IMR-90 (cell line): Measurements from ENCODE around the gene CDK5. TPM values are rescaled to one million over a fixed set of nuclear protein-coding genes. Genes with fewer than 3 reads are reported as not detected.

ENCODE experiments used
- ATAC-seq: fragments of 200-7000 bp; cut with Tn5 transposase; 2 replicates; pipeline ENCODE4 v1.9.1; 2020; ENCODE audit warnings: low read depth, mild to moderate bottlenecking, moderate library complexity
- BruUV-seq: library from RNA; stranded (reverse); fragments of 400-500 nt; replicated peaks from 2 replicates; lab custom pipeline; 2021; lab: Mats Ljungman, UMichigan
- CTCF ChIA-PET: fragments of 300-600 bp; formaldehyde crosslinking; extraction: SDS; loops from one replicate; lab custom pipeline; 2021; ENCODE audit warnings: antibody characterized with exemption; lab: Yijun Ruan, JAX
- POLR2A ChIA-PET: fragments of 300-600 bp; sonication (Branson Sonifier 250); formaldehyde crosslinking; loops from one replicate; lab custom pipeline; 2022; ENCODE audit warnings: antibody characterized with exemption; ENCODE audit not compliant: unreplicated experiment; lab: Charles Lee
- DNase-seq: peaks from one replicate; pipeline ENCODE4 v3.0.0; 2013
- H2AFZ ChIP-seq: replicated peaks from 2 replicates; pipeline ENCODE3; 2013; ENCODE audit warnings: low read length, mild to moderate bottlenecking; ENCODE audit not compliant: poor library complexity
- H2AK5ac ChIP-seq: 2 replicates; pipeline ENCODE4 v1.6.1; 2013; ENCODE audit warnings: low read depth, low read length, inconsistent platforms
- H2AK9ac ChIP-seq: replicated peaks from 2 replicates; pipeline ENCODE3; 2013; ENCODE audit warnings: mild to moderate bottlenecking, low read depth, low read length, moderate library complexity; ENCODE audit not compliant: poor library complexity
- H2BK120ac ChIP-seq: 2 replicates; pipeline ENCODE4 v1.6.1; 2013; ENCODE audit warnings: low read depth, low read length, inconsistent platforms
- H2BK15ac ChIP-seq: 3 replicates; pipeline ENCODE4 v1.6.1; 2013; ENCODE audit warnings: low read depth, low read length, inconsistent platforms
- H2BK20ac ChIP-seq: 2 replicates; pipeline ENCODE4 v1.6.1; 2013; ENCODE audit warnings: low read depth, mild to moderate bottlenecking, inconsistent platforms, low read length, moderate library complexity
- H2BK5ac ChIP-seq: 2 replicates; pipeline ENCODE4 v1.6.1; 2013; ENCODE audit warnings: mild to moderate bottlenecking, low read depth, low read length, inconsistent platforms; ENCODE audit not compliant: poor library complexity, severe bottlenecking
- H3K14ac ChIP-seq: replicated peaks from 2 replicates; pipeline ENCODE4 v1.6.1; 2013; ENCODE audit warnings: low read depth, low read length, inconsistent platforms
- H3K18ac ChIP-seq: 2 replicates; pipeline ENCODE4 v1.6.1; 2013; ENCODE audit warnings: low read depth, low read length, control low read depth
- H3K23ac ChIP-seq: 2 replicates; pipeline ENCODE4 v1.6.1; 2013; ENCODE audit warnings: low read depth, low read length, inconsistent platforms
- H3K27ac ChIP-seq: 2 replicates; pipeline ENCODE4 v1.5.1; 2013; ENCODE audit warnings: mild to moderate bottlenecking, control low read depth, low read length; ENCODE audit not compliant: insufficient read depth
- H3K27me3 ChIP-seq: 2 replicates; pipeline ENCODE4 v1.6.1; 2013; ENCODE audit warnings: low read length; ENCODE audit not compliant: control insufficient read depth, insufficient read depth
- H3K36me3 ChIP-seq: 2 replicates; pipeline ENCODE4 v1.6.1; 2013; ENCODE audit warnings: low read length, mixed read lengths; ENCODE audit not compliant: control insufficient read depth, insufficient read depth
- H3K4ac ChIP-seq: 2 replicates; pipeline ENCODE4 v1.6.1; 2013; ENCODE audit warnings: low read depth, low read length, inconsistent platforms
- H3K4me1 ChIP-seq: 2 replicates; pipeline ENCODE4 v1.6.1; 2013; ENCODE audit warnings: low read length, mixed read lengths; ENCODE audit not compliant: control insufficient read depth, insufficient read depth
- H3K4me2 ChIP-seq: 2 replicates; pipeline ENCODE4 v1.6.1; 2013; ENCODE audit warnings: low read depth, mild to moderate bottlenecking, control low read depth, low read length, moderate library complexity
- H3K4me3 ChIP-seq: 2 replicates; pipeline ENCODE4 v1.5.1; 2013; ENCODE audit warnings: low read depth, mild to moderate bottlenecking, control low read depth, low read length, moderate library complexity; ENCODE audit not compliant: insufficient read depth
- H3K56ac ChIP-seq: 2 replicates; pipeline ENCODE4 v1.6.1; 2013; ENCODE audit warnings: low read length, inconsistent platforms; ENCODE audit not compliant: insufficient read depth; ENCODE audit errors: extremely low read depth
- H3K79me1 ChIP-seq, 2 experiments: 2 replicates each; pipeline ENCODE4 v1.6.1; 2013; ENCODE audit warnings: low read length in 2 of 2, inconsistent platforms in 1 of 2, low read depth in 1 of 2
- H3K9ac ChIP-seq: 2 replicates; pipeline ENCODE4 v1.6.1; 2013; ENCODE audit warnings: low read depth, low read length, control low read depth
- H3K9me1 ChIP-seq: 2 replicates; pipeline ENCODE4 v1.6.1; 2013; ENCODE audit warnings: low read length, inconsistent platforms; ENCODE audit not compliant: insufficient read depth
- H3K9me3 ChIP-seq: 2 replicates; pipeline ENCODE4 v1.6.1; 2013; ENCODE audit warnings: low read length; ENCODE audit not compliant: control insufficient read depth, insufficient read depth
- H4K20me1 ChIP-seq: 2 replicates; pipeline ENCODE4 v1.6.1; 2013; ENCODE audit warnings: low read length, inconsistent platforms; ENCODE audit not compliant: insufficient read depth
- H4K5ac ChIP-seq: 2 replicates; pipeline ENCODE4 v1.6.1; 2013; ENCODE audit warnings: mild to moderate bottlenecking, low read depth, low read length, control low read depth
- H4K8ac ChIP-seq, 2 experiments: 2 replicates each; pipeline ENCODE4 v1.6.1; 2013; ENCODE audit warnings: low read depth in 2 of 2, low read length in 2 of 2, control low read depth in 1 of 2, inconsistent platforms in 1 of 2
- H4K91ac ChIP-seq: 2 replicates; pipeline ENCODE4 v1.6.1; 2013; ENCODE audit warnings: low read depth, low read length, inconsistent platforms; ENCODE audit not compliant: insufficient read depth
- BHLHE40 ChIP-seq: fragments of 150-350 bp; IDR thresholded peaks from 2 replicates; pipeline ENCODE4 v1.6.1; 2016; ENCODE audit warnings: mild to moderate bottlenecking, low read depth, low read length
- CEBPB ChIP-seq: IDR thresholded peaks from 2 replicates; pipeline ENCODE4 v1.6.1; 2012; ENCODE audit warnings: low read depth, low read length, improper control_type of control experiment
- CHD1 ChIP-seq: IDR thresholded peaks from 2 replicates; pipeline ENCODE4 v1.6.1; 2012; ENCODE audit warnings: low read depth, low read length, improper control_type of control experiment
- CTCF ChIP-seq: conservative IDR thresholded peaks from 2 replicates; pipeline ENCODE4 v1.5.1; 2012; ENCODE audit warnings: mild to moderate bottlenecking, low read depth, low read length, improper control_type of control experiment
- ELK1 ChIP-seq: fragments of 150-350 bp; IDR thresholded peaks from 2 replicates; pipeline ENCODE4 v1.6.1; 2016; ENCODE audit warnings: low read depth, mild to moderate bottlenecking, low read length, moderate library complexity, borderline replicate concordance
- FOS ChIP-seq: fragments of 150-350 bp; IDR thresholded peaks from 2 replicates; pipeline ENCODE4 v1.6.1; 2016; ENCODE audit warnings: low read depth, low read length
- MAFK ChIP-seq: IDR thresholded peaks from 2 replicates; pipeline ENCODE4 v1.6.1; 2012; ENCODE audit warnings: low read depth, low read length, improper control_type of control experiment
- MAZ ChIP-seq: IDR thresholded peaks from 2 replicates; pipeline ENCODE4 v1.6.1; 2012; ENCODE audit warnings: low read depth, mild to moderate bottlenecking, low read length, improper control_type of control experiment, moderate library complexity, borderline replicate concordance
- MXI1 ChIP-seq: IDR thresholded peaks from 2 replicates; pipeline ENCODE4 v1.6.1; 2012; ENCODE audit warnings: low read depth, mild to moderate bottlenecking, low read length, moderate library complexity, borderline replicate concordance
- NFE2L2 ChIP-seq: fragments of 150-350 bp; IDR thresholded peaks from 2 replicates; pipeline ENCODE4 v1.6.1; 2016; ENCODE audit warnings: low read depth, mild to moderate bottlenecking, low read length
- POLR2A ChIP-seq: IDR thresholded peaks from 2 replicates; pipeline ENCODE4 v1.6.1; 2012; ENCODE audit warnings: mild to moderate bottlenecking, low read depth, low read length
- RAD21 ChIP-seq: IDR thresholded peaks from 2 replicates; pipeline ENCODE4 v1.6.1; 2012; ENCODE audit warnings: low read length, improper control_type of control experiment
- RCOR1 ChIP-seq: IDR thresholded peaks from 2 replicates; pipeline ENCODE4 v1.6.1; 2012; ENCODE audit warnings: mild to moderate bottlenecking, low read length, improper control_type of control experiment; ENCODE audit not compliant: insufficient replicate concordance
- RFX5 ChIP-seq: IDR thresholded peaks from 2 replicates; pipeline ENCODE4 v1.8.0; 2012; ENCODE audit warnings: low read depth, mild to moderate bottlenecking, low read length, moderate library complexity
- USF2 ChIP-seq: fragments of 150-350 bp; IDR thresholded peaks from 2 replicates; pipeline ENCODE4 v1.6.1; 2017; ENCODE audit warnings: mild to moderate bottlenecking, antibody characterized with exemption, low read length, low read depth
- WGBS, 2 experiments: methylation state at CpG; one replicate each; pipeline versions ENCODE4 v1.1.5 to v1.1.7; 2013; ENCODE audit warnings: missing lambda C conversion rate in 2 of 2; ENCODE audit not compliant: insufficient read length in 1 of 2; ENCODE audit errors: extremely low coverage in 2 of 2; 5-methylcytosine and 5-hydroxymethylcytosine counted together
- dilution Hi-C: fragments of 300-500 bp; cut with HindIII; formaldehyde crosslinking; loops from one replicate; pipeline ENCODE4 v1.14.3; 2018; ENCODE audit warnings: low sequenced_read_pairs; ENCODE audit not compliant: unreplicated experiment
- in situ Hi-C: fragments of 300-500 bp; cut with MboI; formaldehyde crosslinking; loops from 3 replicates; pipeline ENCODE4 v1.14.3; 2019; ENCODE audit warnings: low sequenced_read_pairs, inconsistent platforms, mixed read lengths
- intact Hi-C: fragments of 100-400 bp; cut with micrococcal nuclease; formaldehyde crosslinking; loops from 2 replicates; pipeline ENCODE4 v1.10.0; 2022
- polyA plus RNA-seq, 3 experiments: library from polyadenylated mRNA; depleted of rRNA; stranded (reverse); fragments of >200 nt; gene quantifications; 2 replicates each; pipeline ENCODE4 v1.2.3, GENCODE V29; 2012; ENCODE audit warnings: low replicate concordance in 1 of 3
- total RNA-seq: library from RNA; depleted of rRNA; stranded (reverse); fragments of >200 nt; gene quantifications from 2 replicates; pipeline ENCODE4 v1.2.3, GENCODE V29; 2012

Gene CDK5
- total and polyA plus RNA-seq, 2 of the 4 experiments (the other 2 are of a cell fraction) = 22.4 to 34.8 TPM

- Histone ChIP-seq H3K79me1 (peaks cover 20 to 60% of the 10 kb centered on the region in 2 experiments), H3K4me1 (peaks cover 43% of the 10 kb centered on the region), H3K9ac (peak overlapping the region; percentile 82), H3K9me1 (peaks cover 12% of the 10 kb centered on the region; the same call in 1 of the 2 replicates), H3K27me3 (no peaks in the 10 kb centered on the region), H3K4ac (peak overlapping the region; percentile 97), H4K20me1 (peaks cover 25% of the 10 kb centered on the region), H3K27ac (peak overlapping the region; percentile 91), H4K5ac (peak overlapping the region; percentile 80), H2AK9ac (peak overlapping the region; percentile 95), H2BK120ac (peak overlapping the region; percentile 84), H3K36me3 (no peaks in the 10 kb centered on the region; the same call in 1 of the 2 replicates), H3K9me3 (no peaks in the 10 kb centered on the region), H2AK5ac (peak overlapping the region; percentile 95), H4K91ac (peak overlapping the region; percentile 98), H3K56ac (peak overlapping the region; percentile 95), H4K8ac (peak overlapping the region; percentile 94 to 100), H2BK5ac (peak overlapping the region; percentile 94), H3K4me2 (peak overlapping the region; percentile 80), H3K14ac (peak overlapping the region; percentile 97), H3K4me3 (peak overlapping the region; percentile 52), H2BK20ac (peak overlapping the region; percentile 18), H2AFZ (peak overlapping the region; percentile 95), H3K18ac (peak overlapping the region; percentile 80), H3K23ac (peak overlapping the region; percentile 91), H2BK15ac (peak overlapping the region; percentile 69; the same call in 2 of the 3 replicates)
- intact Hi-C loops (loop anchor here (1.0 to 2.0 kb wide), 2 partner anchors 9 to 22 kb away; partner anchors contain the start of gene FASTK), in situ Hi-C loops (no loop called here), dilution Hi-C loops (no loop called here)
- ChIA-PET POLR2A (interaction anchor here (0.6 kb wide), 1 partner anchor 50 kb away, joined by 6 read pairs; no protein-coding TSS in a partner anchor), CTCF (no interaction called here)
- WGBS, 2 experiments = 50% methylated on average over 1 of the region's 18 CpGs; no CpG with 5 or more reads in 1 of the 2 experiments
- no peak for ATAC-seq
- no peak for DNase-seq
- BruUV-seq = no TSS peak
- TF ChIP-seq FOS (no peak), MAZ (no peak), CEBPB (no peak), RAD21 (no peak), RFX5 (no peak), CHD1 (no peak; the same call in 1 of the 2 replicates), USF2 (no peak), POLR2A (no peak), ELK1 (no peak), CTCF (no peak), MXI1 (no peak), NFE2L2 (no peak), MAFK (no peak), BHLHE40 (no peak), RCOR1 (no peak)
Measured at GRCh38 chr7:151058781-151059366, 1.2 kb upstream of the CDK5 start.
